ENCODE measurements around the gene TRPC4. TPM values are rescaled to one million over a fixed set of nuclear protein-coding genes. Genes with fewer than 3 reads are reported as not detected.
"Not testable (repeated sequence)": the region's sequence is repeated elsewhere in the genome, so short reads cannot be mapped to it uniquely, and the experiment has no call there.

TRPC4 gene
- polyA plus RNA-seq, 3 donors: 4.9 to 6.2 (median 4.9) TPM

DNA sequence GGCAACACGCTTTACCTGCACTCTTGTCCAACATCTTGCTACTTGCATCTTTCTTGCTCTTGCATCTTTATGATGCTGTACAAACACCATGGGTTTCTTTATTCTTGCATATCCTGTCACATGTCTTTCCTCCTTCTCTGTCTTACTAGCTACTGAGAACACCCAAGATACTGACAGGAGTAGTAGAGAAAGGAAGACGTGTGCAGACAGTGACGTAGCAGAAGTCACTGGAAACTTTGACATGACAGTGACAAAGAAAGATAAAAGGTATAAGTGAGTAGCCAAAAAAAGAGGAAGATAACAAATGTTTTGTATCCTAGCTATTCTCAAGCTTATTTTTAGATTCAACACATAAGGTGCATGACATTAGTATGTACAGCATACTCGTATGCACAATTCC is 34.2 kb downstream of the TRPC4 start:
- DNase-seq (ENCODE audit: low read depth in 3 of 3, low spot score in 2 of 3): no peak

DNA sequence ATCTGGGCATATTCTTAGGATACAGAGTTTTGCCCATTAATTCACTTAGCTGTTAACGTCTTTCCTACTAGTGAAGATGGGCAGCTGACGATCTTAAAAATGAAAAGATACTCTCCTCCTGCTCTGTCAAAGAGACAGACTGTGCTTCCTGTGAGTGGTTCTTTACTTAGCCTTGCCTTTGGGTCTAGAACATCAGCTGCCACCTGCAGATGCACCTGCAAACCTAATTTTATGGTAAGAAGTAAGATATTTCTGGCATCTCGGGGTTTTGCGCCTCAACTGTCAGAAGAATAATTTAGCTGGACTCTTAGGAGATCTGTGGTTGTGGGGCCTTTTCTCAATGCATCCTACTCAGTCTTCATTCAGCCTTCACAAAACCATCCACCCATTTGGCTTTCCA is 36.2 kb downstream of the TRPC4 start:
- no peak for DNase-seq (ENCODE audit: low read depth in 3 of 3, low spot score in 2 of 3)

DNA sequence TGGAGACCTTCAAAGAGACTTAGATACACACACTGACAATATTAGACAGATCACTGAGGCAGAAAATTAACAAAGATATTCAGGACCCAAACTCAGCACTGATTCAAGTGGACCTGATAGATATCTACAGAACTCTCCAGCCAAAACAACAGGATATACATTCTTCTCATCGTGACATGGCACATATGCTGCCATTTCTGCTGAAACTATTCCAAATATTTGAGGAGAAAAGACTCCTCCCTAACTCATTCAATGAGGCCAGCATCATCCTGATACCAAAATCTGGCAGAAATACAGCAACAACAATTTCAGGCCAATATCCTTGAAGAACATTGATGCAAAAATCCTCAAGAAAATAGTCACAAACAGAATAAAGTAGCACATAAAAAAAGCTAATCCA is 53.3 kb downstream of the TRPC4 start:
- no peak for DNase-seq (ENCODE audit: low read depth in 3 of 3, low spot score in 2 of 3)

DNA sequence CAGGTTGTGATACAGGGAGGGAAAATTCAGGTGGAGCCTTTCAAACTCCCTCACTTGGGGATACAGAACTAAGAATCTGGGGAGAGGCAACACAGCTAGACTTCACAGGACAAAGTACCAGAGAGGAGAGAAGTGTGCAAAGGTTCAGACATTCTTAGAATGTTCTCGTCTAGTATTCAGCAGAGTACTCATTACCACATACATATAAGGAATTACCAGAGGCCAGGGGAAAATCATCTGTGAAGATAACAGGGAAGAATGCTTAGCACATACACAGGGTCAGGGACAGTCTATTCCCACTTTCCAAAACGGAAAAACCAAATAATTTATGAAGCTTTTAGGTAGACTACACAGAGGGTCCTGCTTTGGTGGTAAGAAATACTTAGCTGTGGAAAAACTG is 58.1 kb downstream of the TRPC4 start:
- DNase-seq (ENCODE audit: low read depth in 3 of 3, low spot score in 2 of 3): no peak

DNA sequence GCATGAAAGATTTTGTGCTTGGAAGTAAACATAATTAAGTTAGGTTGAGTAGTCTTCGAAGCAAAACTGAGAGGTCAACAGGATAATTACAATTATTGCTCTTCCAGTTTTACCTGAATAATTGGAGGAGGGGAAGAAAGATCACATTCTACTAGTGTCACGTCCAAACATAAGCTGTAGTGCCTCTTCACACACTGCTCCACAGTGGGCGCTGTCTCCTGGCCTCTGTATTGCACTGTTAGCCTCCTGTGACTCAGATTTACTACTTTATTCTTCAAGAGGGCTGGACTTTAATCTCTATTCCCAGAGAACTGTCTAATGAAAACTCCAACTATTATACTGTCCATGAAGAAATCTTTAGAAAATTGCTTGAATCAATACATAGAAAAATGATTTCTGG is 62.9 kb downstream of the TRPC4 start:
- no peak for DNase-seq (ENCODE audit: low read depth in 3 of 3, low spot score in 2 of 3)

DNA sequence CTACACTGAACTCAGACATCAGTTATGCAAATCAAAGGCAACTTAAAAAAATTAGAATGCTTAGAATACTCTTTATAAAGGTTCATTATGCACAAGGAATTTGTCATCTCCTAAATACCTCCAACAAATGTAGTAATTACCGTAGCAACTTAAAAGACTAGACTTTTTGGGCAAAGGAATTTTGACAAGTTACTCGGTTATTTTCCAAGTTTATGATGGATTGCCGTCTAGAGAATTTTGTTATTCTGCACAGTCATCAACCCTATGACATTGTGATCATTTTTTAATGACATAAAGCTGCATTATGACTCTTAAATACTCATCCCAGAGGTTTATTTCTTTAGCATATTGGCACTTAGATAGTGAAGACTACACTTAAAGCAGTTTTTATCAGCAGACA is 71.9 kb downstream of the TRPC4 start:
- no peak for DNase-seq (ENCODE audit: low read depth in 3 of 3, low spot score in 2 of 3)

DNA sequence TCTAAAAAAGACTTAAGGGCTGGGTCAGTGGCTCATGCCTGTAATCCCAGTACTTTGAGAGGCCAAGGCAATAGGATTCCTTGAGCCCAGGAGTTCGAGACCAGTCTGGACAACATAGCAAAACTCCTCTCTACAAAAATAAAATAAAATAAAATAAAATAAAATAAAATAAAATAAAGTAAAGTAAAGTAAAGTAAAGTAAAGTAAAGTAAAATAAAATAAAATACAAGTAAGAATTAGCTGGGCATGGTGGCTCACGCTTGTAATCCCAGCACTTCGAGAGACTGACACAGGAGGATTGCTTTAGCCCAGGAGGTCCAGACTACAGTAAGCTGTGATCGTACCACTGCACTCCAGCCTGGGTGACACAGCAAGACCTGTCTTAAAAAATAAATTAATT is 72.8 kb downstream of the TRPC4 start:
- DNase-seq (ENCODE audit: low read depth in 3 of 3, low spot score in 2 of 3): not testable (repeated sequence)

DNA sequence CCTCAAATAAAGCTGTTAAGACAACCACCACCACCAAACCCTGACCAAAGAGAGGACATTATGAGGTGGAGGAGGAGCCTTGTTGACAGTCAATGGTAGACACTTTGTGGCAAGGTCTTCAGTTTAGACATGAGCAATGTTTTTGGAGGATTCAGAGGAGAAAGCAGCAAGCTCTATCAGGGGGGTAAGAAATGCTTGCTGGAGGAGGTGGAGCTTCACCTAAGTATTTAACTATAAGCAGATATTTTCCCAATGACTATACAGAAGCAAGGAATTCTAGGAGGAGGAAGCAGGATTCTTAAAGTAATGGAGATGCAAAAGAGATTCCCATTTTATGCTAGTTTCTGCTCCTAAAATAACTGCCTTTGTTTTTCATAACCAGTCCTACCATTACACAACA is 74.2 kb downstream of the TRPC4 start:
- no peak for DNase-seq (ENCODE audit: low read depth in 3 of 3, low spot score in 2 of 3)

DNA sequence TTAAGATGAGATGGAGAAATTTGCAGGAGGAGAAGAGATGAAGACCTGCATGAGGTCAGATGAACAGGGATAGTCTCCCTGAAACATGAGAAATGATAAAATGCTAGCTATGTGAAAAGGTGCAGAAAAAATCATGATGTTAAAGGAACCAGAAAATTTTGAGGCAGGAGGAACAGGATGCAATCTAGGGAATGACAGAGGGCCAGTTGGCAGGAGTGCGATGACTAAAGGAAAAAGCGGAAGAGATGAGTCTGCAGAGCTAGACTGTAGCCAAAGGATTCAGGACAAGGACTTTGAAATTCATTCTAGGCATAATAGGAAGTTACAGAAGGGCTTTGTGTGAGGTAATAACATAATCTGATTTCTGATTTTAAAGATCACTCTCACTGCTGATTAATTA is 77.9 kb downstream of the TRPC4 start:
- DNase-seq (ENCODE audit: low read depth in 3 of 3, low spot score in 2 of 3): no peak

DNA sequence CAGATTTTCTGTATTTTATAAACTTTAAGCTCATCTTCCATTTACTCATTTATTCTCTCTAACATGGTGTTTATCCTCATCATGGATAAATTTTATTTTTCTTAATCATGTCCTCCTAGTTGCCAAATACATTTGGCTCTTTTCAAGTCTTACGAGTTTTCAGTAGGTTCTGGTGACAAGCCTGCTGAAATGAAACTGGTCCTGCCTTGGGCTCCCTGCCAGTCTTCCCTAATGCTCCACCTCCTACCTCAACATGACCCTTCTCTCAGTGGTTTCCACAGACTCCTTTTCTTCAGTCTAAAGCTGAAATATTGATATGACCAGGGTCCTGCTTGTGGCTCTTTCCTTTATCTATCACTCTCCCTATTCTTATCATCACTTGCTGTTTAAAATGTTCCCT is 81.2 kb downstream of the TRPC4 start:
- DNase-seq (ENCODE audit: low read depth in 3 of 3, low spot score in 2 of 3): no peak

DNA sequence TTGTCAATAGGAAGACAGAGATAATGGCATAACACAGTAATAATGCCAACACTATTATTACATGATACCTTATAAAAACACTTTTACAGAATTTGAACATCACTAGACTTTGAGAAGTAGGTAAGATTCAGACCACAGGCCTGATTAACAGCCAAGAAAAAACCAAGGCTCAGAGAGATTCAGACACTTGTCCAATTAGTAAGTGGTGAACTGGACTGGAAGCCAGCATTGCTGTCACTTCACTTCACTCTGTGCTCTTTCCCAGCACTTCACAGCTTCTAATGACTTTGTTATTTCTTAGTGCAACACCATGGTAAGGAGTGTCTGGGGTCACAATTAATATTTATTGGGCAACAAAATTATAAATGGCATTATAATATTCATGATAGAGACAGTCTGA is 91.9 kb downstream of the TRPC4 start:
- DNase-seq (ENCODE audit: low read depth in 3 of 3, low spot score in 2 of 3): no peak

DNA sequence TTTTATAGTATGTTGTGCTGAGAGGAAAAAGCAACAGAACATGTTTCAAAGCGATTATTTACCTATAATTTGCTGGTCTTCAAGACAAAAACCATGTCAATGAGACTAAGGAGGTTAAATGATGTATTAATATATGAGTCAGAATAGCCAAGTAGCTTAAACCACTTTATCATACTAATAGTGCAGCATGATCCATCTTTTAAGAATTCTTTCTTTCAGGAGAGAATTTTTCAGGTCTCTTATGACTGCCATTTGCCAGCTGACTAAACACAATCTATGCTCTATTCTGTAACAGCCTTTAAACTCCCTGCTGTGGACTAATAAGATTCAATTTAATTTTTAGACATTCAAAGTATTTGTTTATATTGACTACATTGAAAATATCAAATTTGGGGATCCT is 93.7 kb downstream of the TRPC4 start:
- DNase-seq (ENCODE audit: low read depth in 3 of 3, low spot score in 2 of 3): no peak

DNA sequence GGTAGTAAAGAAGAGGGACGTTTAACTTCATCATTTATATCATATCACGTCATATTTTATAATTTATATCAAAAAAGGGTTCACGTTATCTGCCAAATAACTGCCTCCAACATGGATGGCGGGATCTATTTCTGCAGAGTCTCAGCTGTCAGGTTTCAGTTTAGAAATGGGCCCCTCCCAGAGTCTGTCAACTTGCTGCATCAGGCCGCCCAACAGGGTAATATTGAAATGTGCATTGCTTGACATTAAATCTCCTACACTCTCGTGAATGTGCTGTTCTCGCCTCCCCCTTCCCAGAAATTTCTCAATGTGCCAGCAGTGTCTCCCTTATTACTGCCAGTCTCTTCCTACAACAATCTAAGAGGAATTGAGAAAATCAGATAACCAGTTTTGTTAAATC is 96.9 kb downstream of the TRPC4 start:
- no peak for DNase-seq (ENCODE audit: low read depth in 3 of 3, low spot score in 2 of 3)

DNA sequence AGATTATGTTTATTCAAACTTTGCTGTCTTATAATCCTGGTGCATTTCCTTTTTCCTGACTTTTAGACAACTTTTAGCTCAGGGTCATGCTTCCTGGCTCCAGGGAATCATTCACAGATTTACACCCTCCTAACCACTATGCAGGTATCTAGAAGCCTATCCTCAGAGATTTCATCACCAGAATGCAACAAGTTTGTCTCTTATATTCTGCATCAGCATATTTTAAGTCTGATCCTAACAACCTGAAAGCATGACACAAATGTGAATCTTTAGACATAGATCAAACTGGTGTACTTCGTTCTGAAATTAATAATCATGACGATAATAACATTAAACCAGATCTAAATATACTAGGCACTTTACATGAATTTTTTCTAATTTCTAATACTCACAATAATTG is 100.0 kb downstream of the TRPC4 start:
- no peak for DNase-seq (ENCODE audit: low read depth in 3 of 3, low spot score in 2 of 3)

DNA sequence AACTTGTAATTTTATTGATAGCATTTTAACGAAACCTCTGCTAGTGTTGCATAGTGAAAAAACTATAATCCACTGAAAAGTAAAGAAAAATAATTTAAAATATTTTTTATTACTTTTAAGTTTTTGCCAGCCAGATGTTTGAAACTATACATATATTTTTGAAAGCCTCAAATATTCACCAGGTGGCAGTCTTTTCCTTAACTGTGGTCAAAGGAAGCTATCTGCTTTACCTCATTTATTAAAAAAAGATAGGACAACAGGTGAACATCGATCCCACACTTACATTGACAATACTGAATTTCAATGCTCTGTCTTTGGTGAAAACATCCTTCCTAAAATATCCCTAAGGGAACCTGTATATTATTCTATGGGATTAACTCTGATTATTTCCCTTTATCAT is 100.5 kb downstream of the TRPC4 start:
- DNase-seq (ENCODE audit: low read depth in 3 of 3, low spot score in 2 of 3): no peak

DNA sequence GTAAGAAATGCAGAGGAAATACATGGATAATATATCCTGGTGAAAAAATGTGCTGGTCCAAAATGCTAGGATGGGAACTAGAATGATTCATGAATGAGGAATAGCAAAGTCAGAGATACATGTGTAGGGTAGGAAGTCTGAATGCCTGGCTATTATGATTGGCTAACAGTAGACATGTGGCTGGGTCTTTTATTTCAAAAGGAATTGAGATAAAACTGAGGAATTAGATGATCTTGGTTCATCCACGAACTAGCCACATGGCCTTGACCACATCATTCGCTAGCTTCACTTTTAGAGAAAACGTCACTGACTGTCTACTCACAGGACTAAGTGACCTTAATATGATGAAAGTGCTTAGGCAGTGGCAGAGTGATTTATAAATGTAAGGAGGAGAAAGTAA is 103.1 kb downstream of the TRPC4 start:
- DNase-seq (ENCODE audit: low read depth in 3 of 3, low spot score in 2 of 3): no peak

DNA sequence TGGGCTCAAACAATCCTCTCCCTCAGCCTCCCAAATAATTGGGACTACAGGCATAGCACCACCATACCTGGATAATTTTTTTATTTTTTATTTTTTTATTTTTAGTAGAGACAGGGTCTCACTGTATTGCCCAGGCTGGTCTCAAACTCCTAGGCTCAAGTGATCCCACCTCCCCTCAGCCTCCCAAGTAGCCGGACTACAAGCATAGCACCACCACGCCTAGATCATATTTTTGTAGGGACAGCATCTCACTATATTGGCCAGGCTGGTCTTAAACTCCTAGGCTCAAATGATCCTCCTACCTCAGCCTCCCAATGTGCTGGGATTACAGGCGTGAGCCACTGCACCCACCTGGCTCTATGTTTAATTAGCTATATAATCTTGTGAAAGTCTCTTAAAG is 114.2 kb downstream of the TRPC4 start:
- no peak for DNase-seq (ENCODE audit: low read depth in 3 of 3, low spot score in 2 of 3)

DNA sequence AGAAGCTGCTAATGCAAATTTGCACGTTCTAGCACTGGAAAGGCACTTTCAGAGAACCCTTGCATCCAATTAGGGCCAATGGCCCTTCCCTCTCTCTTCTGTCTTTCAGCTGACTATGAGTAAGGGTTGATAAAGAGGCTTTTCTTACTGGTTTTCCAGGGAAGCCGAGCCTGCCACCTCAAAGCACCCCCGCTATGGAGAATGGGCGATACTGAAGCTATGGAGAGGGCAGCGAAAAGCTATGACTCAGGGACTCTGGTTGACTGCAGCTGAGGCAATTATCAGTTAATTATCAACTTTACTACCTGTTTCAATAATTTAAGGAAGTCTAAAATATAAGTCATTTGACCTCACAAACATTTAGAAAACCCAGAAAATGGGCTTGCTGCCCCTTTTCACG is 115.8 kb downstream of the TRPC4 start:
- DNase-seq (ENCODE audit: low read depth in 3 of 3, low spot score in 2 of 3): no peak

DNA sequence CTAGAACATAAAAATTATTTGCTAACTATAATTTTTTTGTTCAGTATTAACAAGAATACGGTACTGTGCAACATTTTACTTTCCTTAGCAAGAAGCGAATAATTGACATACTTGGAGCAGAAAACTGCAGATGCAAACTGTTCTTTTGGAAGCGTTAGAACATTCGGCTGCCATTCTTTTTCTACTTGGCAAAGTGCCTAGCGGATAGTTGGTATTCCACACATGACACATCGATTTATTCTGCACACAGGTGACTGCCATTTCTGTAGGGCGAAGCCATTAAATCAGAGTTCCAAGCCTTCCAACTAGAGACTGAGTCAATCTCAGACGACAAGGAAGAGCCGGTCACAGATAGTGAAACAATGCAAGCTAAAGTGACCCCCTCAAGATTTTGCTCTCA is 117.4 kb downstream of the TRPC4 start:
- DNase-seq (ENCODE audit: low read depth in 3 of 3, low spot score in 2 of 3): no peak

DNA sequence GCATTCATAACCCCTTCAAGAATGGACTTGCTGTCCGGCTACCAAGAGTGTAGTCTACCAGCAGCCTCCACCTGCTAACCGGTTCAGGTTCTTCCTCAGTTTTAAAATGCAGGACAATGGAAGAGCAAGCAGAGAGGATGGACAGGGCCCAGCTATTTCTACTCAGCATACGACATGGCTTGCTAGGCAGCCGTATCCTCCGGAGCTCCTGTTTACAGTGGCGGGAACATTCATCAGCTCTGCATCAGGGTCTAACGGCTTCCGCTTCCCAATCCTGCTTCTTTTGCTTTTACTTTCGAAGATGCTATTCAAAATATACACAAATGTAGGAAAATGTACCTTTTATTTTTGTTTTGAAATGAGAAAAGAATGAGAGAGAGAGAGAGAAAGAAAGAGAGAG is 118.5 kb downstream of the TRPC4 start:
- DNase-seq (ENCODE audit: low read depth in 3 of 3, low spot score in 2 of 3): no peak

DNA sequence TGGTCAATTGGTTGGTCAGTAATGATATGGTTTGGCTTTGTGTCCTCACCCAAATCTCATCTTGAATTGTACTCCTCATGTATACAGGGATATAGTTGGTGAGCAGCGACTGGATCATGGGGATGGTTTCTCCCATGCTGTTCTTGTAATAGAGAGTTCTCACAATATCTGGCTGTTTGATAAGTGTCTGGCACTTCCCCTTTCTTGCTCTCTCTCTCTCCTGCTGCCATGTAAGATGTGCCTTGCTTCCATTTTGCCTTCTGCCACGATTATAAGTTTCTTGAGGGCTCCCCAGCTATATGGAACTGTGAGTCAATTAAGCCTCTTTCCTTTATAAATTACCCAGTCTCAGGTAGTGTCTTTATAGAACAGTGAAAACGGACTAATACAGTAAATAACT is 120.7 kb downstream of the TRPC4 start:
- no peak for DNase-seq (ENCODE audit: low read depth in 3 of 3, low spot score in 2 of 3)

DNA sequence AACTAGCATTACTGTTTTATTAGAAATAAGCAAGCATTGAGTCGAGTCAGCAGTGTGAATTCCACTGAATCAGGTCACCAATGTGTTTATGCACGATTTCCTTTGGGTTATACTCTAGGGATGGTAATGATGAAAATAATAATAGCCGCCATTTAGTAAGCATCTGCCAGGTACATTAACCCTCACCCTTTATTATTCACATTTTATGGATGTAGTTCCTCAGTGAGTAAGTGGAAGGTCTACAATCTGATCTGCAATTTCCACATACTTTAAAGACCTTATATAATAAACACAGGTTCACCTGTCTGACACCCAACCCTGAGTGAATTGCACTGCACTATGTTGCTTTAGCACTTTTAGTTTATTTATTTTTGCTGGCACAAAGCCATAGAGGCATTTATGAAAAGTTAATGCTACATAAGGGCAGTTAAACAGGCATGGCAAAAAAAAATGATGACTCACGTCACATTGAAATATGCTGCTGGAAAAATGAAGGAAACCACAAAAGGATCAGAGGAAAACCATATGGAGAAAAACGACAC is 122.4 kb downstream of the TRPC4 start:
- no peak for DNase-seq (ENCODE audit: low read depth in 3 of 3, low spot score in 2 of 3)

DNA sequence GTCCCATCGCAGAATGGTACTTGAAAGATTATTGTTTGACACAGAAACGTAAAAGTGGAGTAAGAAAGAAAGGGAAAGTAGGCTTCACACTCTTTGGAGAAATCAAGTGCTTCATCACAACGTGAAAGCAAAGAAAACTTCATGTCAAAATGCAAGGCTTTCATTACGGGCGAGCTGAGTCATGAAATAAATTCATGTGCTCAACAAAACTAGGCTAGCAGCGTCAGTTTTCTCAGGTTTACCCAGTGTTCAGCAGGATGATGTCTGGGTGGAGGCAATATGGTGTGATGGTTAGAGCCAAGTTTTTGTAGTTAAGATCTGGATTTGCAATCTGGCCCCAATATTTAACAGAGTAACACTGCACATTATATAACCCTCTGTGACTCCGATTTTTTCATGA is 128.0 kb downstream of the TRPC4 start:
- DNase-seq (ENCODE audit: low read depth in 3 of 3, low spot score in 2 of 3): no peak

DNA sequence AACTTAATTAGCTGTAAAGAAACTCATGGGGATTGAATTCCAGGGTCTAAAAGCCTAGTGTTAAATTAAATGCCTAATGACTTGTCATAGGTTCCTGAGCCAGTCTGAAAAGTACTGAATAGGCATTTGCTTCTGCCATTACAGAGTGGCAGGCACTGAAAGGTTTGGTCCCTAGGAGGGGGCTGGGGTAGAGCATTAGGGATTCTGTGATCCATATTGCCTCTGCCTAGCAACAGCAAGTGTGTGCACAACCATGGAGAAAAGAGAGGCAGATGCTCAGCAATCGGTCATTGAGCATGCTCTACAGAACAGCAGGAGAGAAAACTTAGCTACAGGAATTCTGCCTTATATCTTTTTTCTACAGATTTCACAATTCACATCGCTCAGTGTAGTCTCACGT is 133.5 kb downstream of the TRPC4 start:
- no peak for DNase-seq (ENCODE audit: low read depth in 3 of 3, low spot score in 2 of 3)

Data from right renal cortex interstitium (tissue), 3 donors.